SIG-M5 treated with dmso at 0.1 percent for 504 hours (cell line): ENCODE measurements around the gene GTPBP6.
"Not testable (repeated sequence)": the region's sequence is repeated elsewhere in the genome, so short reads cannot be mapped to it uniquely, and the experiment has no call there.

Source experiments
- DNase-seq: peaks from one replicate; lab custom pipeline; 2025; ENCODE audit not compliant: unreplicated experiment; lab: John Stamatoyannopoulos, UW

GTPBP6 gene

DNA sequence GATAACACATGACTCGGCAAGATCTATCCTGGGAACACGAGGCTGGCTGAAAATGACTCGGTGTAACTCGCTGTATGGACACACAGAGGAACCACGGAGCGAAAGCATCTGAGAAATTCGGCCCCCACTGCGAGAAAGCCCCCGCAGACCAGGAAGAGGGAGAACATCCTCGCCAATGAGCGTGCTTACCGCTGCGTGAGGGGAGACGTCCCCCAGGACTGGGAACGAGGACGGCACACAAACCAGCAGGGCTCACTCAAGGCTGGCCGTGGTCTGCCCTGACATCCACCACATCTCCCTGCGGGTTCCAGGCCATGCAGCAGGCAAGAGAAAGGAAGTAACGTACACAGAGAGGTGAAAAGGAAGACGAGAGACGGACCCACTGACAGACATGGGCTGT, 17.6 kb upstream of the GTPBP6 start:
- DNase-seq: no peak

DNA sequence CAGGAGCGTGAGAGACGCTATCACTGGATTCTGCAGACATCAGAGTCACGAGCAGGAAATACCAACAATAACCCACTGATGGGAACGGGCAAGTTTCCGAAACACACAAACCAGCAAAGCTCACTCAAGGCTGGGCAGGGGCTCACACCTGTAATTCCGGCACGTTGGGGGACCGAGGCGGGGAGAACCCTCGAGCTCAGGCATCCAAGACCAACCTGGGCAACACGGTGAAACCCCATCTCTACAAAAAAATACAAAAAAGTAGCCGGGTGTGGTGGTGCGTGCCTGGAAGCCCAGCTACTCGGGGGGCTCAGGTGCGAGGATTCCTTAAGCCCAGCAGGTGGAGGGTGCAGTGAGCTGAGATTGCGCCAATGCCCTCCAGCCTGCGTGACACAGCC, 17.2 kb upstream of the GTPBP6 start:
- no peak for DNase-seq

DNA sequence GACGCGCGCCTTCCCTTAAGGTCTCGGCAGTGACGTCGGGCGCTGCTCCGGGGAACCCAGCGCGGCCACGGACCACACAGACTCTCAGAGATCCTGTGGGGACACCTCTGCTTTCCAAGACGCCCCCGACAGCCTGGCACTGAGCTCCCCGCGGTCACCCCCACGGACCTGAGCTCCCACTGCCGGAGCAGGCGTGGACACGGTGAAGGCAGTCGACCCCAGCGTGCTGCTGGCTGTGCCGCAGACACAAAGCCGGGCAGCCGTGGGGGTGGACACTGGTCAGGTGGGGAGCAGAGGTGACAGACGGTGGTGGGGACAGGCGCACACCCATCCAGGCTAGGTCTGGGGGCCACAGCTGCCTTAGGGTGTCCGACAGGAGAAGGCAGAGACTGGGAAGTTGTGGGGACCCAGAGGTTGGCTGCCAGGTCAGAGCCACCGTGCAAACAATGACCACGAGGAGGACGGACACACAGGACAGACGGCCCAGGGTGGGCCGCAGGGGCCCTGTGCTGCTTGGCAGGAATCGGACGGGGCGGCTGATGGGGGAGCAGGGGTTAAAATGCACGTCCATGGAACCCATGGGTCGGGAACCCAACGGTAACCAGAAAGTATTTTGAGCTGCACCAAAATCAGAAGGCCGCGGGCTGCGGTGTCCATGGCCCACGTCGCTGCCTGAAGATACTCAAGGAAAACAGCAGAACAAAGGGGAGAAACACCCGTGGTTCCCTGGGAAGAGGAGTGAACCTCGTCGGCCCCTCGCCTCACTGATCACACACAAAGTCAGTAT, 16.6 kb upstream of the GTPBP6 start:
- no peak for DNase-seq

DNA sequence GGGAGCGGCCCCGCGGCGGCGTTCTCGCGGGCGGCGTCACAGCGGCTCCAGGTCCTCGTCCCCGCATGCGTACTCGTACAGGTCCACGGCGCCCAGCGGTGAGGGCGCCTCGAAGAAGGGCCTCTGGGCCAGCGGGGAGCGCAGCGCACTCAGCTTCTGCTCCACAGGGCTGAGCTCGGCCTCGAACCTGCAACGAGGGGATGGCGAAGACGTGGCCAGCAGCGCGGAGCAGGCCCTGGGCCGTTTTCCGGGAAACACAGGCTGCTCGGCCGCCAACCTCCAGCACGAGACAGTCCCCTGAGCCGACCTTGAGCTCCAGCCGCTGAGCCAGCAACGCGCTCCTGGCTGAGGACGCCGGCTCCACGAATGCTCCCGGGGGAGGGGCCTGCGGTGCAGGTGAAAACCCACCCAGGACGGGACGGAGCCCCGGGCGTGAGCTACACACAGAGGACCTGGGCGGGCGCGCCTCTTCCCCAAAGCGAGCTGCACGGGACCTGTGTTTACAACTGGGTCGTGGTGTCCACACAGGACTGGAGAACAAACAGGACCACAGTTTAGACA, 15.8 kb upstream of the GTPBP6 start:
- no peak for DNase-seq

DNA sequence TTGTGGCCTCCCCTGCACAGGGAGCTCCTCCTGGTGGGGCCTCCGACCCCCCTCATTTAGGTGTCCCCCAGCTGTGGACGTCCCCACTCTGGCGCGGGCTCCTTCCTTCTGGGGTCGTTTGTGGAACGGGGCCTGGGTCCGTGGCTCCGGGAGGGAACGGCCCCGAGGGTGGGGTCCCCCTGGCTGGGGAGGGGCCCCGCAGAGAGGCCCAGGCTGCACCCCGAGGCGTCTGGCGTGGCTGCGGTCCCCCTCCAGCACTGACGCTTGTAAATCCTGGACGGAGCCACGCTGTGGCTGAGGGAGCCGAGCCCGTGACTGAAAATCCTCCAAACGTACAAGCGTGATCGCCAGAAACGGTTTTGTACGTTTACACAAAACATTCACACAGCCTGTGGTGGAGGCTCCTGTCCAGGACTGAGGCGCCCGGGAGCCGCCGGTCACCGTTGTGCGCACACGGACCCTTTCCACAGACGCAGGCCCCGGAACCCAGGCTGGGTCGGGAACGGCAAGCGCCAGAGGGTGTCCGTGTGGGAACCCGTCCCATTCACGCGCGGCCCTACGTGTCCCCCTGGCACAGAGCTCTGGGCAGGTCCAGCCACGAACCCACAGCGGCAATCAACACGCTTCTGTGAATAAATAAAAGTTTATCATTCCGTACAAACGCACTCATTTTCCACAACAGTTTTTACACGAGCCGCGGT, 15.2 kb upstream of the GTPBP6 start:
- no peak for DNase-seq

DNA sequence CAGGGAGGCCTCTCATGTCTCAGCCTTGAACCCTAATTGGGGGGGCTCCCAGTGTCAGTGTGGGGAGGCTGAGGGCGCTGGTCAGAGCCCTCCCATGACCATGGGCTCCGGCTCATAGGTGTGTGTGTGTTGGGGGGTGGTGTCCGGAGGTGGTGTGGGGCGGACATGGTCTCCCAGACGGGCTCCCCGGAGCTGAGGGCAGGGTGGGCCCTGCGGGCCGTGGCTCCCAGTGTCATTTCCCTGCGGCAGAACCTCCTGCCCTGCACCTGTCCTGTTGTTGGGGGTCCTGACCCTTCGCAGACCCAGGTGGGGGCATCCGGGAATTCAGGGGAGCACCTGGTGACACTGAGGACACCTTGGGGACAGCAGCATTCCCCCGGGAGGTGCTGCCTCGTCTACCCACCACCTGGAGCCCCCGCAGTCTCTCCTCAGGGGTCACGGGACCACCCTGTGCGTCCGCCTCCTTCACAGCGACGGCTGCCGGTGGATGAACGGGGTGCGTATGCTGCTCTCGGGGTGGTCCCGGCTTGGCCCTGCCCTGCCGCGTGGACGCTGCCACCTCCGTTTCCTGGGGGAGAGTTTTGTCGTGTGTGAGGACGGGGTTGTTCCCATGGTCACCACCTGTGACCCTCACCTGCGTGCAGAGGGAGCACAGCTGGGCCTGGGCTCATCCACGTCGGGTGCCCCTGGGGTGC, 14.5 kb upstream of the GTPBP6 start:
- no peak for DNase-seq

DNA sequence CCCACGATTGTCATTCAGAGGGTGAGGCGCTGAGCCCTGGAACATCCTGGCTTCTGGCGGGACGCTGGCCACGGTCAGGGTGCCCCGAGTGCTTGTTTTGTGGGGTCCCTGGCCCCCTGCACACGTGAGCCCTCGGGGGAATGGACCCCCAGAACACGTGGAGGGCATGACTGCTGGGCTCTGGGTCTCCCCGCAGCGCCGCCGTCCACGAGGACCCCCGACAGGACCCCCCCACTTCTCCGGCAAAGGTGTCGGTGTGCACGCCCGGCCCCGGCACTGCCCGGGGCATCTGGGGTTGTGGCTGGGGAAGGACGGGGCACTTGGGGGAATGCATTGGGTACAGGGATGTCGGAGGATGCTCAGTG, 13.9 kb upstream of the GTPBP6 start:
- DNase-seq: no peak

DNA sequence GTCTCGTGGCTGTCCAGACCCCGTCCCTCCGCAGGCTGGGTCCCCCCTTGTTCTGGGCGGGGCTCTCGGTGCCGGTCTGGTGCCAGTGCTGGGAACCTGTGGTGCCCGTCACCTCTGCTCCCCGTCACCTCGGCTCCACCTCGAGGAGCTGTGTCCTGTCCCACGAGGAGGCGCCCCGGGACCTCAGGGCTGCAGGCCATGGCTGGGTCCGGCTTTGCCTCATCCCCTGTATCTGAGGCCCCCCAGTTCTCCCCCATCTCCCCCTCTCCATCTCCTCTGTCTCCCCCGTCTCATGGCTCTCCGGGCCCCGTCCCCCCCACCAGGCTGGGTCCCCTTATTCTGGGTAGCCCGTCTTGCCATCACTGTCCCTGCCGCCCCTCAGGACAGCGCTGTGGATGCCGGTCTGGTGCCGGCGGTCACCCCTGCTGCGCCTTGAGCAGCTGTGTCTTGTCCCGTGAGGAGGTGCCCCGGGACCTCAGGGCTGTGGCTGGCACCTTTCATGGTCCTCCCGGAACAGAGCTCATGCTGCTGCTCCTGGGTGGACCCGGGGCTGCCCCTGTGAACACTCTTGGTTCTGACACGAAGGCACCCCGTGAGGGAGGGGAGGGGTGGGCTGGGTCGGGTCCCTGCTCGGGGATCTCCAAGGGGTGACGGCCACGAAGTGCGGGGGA, 13.4 kb upstream of the GTPBP6 start:
- no peak for DNase-seq

DNA sequence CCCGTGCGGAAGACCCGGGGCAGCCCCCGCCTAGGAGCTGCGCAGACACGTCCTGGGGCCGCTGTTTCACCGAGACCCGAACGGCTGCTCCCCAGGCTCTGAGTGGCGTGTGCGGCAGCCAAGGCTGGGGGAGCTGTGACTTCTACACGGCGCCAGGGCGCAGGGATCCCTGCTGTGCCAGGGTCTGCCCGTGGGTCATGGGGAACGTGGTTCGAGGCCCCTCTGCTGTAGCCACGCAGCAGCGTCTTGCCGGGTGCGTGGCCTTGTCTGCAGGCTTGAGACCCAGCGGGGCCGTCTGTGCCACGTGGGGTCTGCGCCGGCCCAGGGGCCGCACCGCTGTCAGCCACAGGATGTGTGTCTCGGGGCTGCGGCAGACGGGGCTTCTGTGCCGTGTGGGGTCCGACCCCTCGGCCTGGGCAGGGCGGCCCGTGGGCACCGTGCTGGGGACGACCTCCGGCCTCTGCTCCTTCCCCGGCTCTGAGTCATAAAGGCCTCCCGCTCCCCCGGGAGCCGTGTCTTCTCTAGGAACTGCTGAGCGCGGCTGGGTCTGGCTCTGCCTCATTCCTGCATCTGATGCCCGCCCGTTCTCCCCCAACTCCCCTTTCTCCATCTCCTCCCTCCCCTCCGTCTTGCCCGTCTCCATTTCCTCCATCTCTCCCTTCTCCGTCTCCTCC, 12.7 kb upstream of the GTPBP6 start:
- no peak for DNase-seq

DNA sequence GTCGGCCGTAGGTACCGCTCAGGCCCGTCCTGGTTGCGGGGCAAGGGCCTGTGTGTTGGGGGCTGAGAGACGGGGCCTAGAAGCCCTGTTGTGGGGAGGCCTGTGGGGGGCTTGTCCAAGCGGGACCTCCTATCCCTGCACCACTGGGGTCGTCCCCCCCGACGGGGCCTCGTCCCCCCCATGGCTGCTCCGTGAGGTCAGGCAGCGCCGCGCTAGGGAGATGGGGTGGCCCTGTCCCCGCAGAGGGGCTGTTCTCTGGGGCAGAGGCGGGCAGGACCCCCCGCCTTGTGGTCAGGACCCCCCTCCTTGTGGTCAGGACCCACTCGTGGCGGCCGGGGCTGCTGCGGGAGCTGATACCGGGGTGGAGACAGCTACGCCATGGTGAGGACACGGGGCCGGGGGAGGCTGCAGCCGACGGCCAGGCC, 12.1 kb upstream of the GTPBP6 start:
- DNase-seq: no peak

DNA sequence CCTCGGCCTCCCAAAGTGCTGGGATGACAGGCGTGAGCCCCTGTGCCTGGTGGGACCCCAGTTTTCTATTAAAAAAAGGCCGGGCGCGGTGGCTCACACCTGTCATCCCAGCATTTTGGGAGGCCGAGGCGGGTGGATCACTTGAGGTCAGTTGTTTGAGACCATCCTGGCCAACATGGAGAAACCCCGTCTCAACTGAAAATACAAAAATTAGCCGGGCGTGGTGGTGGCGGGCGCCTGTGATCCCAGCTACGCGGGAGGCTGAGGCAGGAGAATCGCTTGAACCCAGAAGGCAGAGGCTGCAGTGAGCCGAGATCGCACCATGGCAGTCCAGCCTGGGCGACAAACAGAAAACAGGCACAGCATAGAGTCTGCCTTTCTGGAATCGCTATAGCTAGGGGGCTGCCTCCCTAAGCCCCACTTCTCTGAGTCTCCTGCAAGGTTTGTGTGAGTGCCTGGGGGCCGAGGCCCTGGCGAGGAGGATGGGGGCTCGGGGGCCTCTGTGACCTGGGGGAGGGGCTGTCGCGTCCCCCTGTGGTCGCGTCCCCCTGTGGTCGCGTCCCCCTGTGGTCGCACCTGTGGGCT, 11.6 kb upstream of the GTPBP6 start:
- not testable (repeated sequence) for DNase-seq

DNA sequence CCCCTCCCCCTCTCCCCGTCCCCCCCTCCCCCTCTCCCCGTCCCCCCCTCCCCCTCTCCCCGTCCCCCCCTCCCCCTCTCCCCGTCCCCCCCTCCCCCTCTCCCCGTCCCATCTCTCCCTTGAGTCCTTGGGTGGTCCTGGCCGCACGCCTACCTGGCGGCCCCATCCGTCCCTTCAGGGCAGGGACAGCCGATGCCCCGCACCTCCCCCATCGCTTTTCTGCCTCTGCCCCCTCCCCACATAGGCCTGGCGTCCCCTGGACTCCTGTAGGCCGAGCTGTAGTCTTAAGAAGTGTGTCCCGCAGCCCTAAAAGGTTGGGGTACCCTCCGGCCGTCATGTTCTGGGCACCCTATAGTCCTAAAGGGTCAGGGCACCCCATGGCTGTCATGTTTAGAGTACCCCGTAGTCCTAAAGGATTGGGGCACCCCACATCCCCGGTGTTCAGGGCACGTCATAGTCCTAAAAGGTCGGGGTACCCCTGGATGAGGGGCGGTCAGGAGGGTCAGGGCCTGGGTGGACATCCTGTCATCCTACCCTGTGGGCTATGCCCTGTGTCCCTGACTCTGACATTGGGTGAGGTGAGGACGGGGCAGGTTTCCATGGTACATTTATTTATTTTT, 10.8 kb upstream of the GTPBP6 start:
- no peak for DNase-seq

DNA sequence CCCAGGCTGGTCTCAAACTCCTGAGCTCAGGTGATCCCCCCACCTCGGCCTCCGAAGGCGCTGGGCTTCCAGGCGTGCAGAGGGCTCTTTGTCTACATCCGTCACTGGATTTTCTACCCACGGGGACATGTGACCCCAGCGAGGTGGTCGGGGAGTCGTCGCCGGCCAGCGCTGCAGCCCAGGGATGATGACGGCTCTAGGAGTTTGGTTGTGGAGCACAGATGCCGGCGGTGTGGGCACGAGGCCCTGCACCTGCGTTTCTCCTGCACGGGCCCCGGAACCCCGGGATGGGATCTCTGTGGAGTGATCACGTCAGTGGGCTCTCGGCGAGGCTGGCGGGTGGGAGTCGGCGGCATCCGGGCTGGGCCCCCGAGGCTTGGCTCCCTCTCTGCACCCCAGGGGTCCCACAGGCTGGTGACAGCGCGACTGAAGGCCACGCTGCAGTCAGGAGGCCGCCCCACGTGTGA, 9.1 kb upstream of the GTPBP6 start:
- no peak for DNase-seq

DNA sequence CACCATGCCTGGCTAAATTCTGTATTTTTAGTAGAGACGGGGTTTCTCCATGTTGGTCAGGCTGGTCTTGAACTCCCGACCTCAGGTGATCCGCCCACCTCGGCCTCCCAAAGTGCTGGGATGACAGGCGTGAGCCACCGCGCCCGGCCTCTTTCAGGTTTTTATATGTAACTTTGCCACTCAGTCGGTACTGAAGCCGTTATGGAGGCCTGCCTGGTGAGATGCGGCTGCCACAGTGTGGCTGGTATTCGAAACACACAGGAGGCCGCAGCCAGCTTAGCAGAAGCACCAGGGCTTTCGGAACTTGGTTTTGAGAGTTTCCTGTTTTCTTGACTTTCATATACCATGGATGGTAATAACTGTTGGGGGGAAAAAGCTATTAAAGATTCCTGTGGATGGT, 6.1 kb upstream of the GTPBP6 start:
- not testable (repeated sequence) for DNase-seq

DNA sequence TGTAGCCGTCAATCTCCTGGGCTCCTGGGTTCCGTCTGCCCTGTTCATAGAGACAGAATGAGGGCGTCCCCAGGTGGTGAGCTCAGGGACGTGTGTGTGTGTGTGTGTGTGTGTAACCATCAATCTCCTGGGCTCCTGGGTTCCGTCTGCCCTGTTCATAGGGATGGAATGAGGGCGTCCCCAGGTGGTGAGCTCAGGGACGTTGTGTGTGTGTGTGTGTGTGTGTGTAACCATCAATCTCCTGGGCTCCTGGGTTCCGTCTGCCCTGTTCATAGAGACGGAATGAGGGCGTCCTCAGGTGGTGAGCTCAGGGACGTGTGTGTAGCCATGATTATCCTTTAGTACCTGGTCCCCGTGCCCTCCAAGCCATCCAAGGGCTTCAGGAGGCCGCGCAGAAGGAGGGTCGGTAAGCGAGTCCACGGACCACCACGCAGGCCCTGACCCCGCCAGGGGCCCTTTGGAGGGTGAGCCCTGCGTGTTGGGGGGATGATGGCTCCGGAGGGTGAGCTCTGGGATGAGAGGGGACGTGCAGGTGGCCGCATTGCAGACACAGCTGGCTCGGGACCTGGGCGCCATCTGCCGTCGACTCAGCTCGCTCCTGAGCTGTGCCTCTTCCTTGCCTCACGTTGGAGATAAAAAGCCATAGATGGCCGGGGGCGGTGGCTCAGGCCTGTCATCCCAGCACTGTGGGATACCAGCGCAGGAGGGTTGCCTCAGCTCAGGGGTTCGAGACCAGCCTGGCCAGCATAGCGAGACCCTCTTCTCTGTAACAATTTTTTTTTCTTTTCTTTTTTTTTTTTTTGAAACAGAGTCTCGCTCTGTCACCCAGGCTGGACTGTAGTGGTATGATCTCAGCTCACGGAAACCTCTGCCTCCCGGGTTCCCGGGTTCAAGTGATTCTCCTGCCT, 5.4 kb upstream of the GTPBP6 start:
- DNase-seq: no peak

DNA sequence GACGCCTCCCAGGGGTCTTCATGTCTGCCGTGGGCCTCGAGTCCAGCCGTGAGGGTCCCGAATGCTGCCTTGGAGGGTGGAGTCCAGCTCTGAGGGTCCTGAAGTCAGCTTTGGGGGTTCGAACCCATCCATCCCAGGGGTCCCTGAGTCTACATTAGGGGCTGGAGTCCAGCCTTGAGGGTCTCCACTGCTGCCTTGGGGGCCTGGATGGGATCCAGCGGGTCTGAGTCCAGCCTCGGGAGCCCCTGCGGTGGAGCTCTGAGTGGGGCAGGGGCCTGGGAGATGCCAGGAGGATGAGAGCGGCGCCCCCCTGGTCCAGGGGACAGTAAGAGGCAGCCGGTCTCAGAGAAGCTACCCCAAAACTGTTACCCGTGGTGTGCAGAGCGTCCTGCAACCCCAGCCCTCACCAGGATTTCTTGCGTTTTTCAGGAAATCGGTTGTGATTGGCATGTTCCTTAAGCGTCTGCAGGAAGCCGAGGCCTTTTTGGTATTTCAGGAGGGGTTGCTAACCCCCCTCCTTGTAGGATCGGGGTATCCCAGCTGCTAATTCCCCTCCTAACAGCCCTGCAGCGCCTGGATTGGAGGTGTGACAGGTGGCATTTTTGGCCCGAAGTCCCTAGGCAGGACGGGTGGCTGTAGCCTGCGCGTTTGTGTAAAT, 1.7 kb upstream of the GTPBP6 start:
- no peak for DNase-seq

DNA sequence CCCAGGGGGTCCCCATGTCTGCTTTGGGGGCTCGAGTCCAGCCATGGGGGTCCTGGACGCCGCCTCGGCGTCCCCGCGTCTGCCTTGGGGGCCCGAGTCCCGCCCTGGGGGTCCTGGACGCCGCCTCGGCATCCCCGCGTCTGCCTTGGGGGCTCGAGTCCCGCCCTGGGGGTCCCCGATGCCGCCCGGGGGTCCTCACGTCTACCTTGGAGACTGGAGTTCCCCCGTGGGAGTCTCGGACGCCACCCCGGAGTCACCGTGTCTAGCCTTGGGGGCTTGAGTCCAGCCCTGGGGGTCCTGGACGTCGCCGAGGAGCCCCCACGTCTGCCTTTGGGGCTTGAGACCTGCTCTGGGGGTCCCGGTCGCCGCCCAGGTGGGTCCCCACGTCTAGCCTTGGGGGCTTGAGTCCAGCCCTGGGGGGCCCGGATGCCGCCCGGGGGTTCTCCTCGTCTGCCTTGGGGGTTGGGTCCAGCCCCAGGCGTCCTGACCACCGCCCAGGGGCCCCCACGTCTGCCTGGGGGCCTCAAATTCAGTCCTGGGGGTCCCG, 1.1 kb upstream of the GTPBP6 start:
- DNase-seq: no peak
